Measurements from ENCODE around the gene PRDM15.

PRDM15 gene

GRCh38 chr21:41760411-41760810, 118.7 kb downstream of the PRDM15 start:
- no peak for DNase-seq

DNA sequence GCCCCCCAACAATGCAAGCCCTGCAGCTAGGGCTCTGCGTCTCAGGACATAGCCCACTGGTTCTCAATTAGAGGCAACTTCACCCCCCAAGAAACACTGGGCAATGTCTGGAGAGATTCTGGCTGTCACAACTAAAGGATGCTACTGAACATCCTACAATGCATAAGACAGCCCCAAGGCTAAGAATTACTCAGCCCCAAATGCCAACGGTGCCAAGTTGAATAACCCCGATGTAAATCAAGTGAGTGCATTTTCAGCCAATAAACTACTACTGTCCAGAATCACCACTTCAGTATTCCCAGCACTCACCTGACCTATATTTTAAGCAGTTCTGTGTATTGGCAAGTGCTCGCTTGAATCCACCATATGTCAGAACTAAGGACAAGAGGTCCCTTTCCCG, 119.2 kb downstream of the PRDM15 start:
- DNase-seq = no peak

- no peak for DNase-seq
Observed at GRCh38 chr21:41759214-41759840, 119.8 kb downstream of the PRDM15 start.

DNA sequence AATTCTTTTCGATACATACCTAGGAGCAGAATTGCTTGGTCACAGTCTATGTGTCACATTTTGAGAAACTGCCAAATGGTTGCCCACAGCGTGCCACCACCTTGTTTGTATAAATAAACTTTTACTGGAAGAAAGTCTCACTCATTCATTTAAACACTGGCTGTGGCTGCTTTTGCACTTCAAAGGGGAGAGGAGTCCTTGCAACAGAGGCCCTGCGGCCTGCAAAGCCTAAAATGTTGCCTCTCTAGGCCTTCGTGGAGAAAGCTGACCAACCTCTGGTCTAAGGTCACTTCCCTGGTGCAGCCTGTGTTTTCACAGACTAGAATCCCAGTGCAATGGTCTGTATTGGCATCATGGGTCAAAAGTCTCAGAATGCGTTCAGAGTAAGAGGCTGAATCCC, 120.6 kb downstream of the PRDM15 start:
- DNase-seq = no peak

GRCh38 chr21:41755934-41756773, 123.0 kb downstream of the PRDM15 start:
- DNase-seq = no peak

- DNase-seq = no peak
Observed at GRCh38 chr21:41755258-41755933, 123.7 kb downstream of the PRDM15 start.

DNA sequence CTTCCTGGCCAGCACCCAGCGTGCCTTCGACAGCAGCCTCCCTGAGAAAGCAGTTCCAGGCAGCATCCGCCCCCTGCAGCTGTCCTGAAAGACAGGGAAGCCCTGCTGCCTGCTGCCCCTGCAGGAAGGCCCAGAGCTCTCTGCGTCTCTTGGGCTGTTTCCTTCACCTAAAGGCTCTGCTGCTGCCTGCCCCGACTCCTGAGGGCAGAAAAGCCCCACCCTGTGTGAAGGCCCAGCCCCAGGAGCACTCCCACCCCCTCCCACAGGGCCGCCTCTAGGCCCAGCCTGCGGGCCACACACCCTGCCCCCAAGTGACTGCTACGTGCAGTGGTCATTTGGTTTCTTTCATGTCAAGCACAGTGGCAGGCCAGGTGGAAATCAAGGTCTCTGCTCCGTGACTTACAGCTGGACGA, 124.7 kb downstream of the PRDM15 start:
- DNase-seq = no peak

GRCh38 chr21:41753006-41753898, 125.9 kb downstream of the PRDM15 start:
- no peak for DNase-seq

GRCh38 chr21:41752231-41752681, 126.9 kb downstream of the PRDM15 start:
- DNase-seq = no peak

DNA sequence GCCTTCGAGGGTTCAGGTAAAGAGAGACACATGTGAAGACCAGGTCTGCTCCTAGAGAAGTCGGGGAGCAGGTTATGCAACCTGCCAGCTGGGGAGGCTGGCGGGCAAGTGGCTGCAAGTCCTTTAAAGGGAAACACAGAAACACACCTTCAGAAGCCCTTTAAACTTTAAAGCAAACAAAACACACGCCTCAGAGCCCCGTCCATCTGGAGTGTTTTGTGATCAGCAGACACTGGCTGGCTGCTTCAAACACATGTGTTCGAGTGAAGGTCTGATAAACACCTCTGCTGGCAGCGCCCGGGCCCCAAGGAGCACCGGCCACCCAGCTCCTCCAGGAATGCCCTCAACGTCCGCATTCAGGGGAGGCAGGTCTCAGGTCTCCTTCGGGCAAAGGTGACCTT, 127.5 kb downstream of the PRDM15 start:
- DNase-seq = no peak

DNA sequence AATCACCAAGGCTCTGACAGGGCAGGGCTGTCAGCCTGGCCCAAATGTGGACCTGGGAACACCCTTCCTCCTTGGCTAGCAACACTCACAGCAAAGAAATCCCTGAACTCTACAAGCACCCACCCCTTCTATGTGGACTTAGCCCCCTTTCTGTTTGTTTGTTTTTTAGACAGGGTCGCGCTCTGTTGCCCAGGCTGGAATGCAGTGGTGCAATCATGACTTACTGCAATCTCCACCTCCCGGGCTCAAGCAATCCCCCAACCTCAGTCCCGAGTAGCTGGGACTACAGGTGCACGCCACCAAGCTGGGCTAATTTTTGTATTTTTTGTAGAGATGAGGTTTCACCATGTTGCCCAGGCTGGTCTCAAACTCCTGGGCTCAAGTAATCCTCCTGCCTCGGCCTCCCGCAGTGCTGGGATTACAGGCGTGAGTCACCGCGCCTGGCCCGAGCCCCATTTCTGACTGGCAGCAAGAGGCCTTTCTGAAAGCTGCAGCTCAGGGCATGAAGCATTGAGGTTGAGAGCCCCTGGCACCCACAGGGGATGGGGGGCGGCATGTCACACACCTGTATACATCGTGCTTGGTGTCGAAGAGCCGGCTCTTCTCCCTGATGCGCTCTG, 128.5 kb downstream of the PRDM15 start:
- no peak for DNase-seq

DNA sequence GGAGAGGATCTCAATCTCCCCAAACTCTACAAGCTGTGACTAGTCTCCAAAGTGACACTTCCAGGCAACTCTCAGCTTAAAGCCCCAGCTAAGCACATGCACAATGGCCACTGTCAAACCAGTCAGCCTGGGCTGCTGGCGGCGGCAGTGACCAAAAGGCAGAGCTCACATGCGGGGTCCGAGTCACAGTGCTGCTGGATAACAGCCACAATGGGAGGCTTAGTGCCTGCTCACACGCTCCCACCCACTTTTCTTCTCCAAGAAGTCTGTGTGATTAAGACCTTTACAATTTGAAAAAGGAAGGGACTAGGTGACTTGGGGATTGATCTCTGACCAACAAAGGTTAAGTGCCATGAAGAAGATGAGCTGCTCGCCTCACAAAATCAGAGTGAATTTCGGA, 129.1 kb downstream of the PRDM15 start:
- no peak for DNase-seq

DNA sequence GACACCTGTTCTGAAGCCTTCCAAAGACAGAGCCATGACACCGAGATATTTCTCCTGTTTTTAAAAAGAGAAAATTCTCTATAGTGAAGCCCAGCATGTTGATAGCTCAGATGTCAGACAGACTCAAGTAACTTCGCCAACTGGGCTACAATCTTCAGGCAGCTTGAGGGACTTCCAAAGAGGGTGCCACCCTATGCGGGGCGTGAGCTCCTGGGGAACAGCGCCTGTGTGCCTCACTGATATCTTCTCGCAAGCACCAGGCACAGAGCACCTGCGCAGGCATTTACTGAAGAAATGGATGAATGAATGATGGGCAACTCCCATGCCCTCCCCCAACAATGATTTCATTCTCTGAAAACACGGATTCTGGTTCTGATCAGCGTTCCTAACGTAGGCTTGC, 129.9 kb downstream of the PRDM15 start:
- no peak for DNase-seq

Measured in activated CD8-positive, alpha-beta memory T cell treated with anti-CD3 and anti-CD28 coated beads for 24 hours (primary cell).